Astrocyte (in vitro differentiated cells and primary cell): ENCODE data around the gene F11. TPM values are rescaled to one million over a fixed set of nuclear protein-coding genes. Genes with fewer than 3 reads are reported as not detected.
"Not testable (repeated sequence)": the region's sequence is repeated elsewhere in the genome, so short reads cannot be mapped to it uniquely, and the experiment has no call there.

ENCODE experiments used
- DNase-seq: peaks from one replicate; pipeline ENCODE4 v3.0.0-alpha.2; 2010; ENCODE audit warnings: low read depth
- FAIRE-seq: peaks from 2 replicates; lab custom pipeline; 2011; peaks lifted over from hg19 to GRCh38; lab: Jason Lieb, UNC
- H2AFZ ChIP-seq: 2 replicates; pipeline ENCODE4 v1.6.0; 2012; ENCODE audit warnings: low read depth, low read length, inconsistent platforms
- H3K27ac ChIP-seq: 2 replicates; pipeline ENCODE4 v1.5.1; 2011; ENCODE audit warnings: low read depth, low read length, inconsistent platforms
- H3K27me3 ChIP-seq: 2 replicates; pipeline ENCODE4 v1.6.0; 2011; ENCODE audit warnings: low read length, inconsistent platforms; ENCODE audit not compliant: insufficient read depth
- H3K36me3 ChIP-seq: 2 replicates; pipeline ENCODE4 v1.5.1; 2011; ENCODE audit warnings: low read length, inconsistent platforms; ENCODE audit not compliant: insufficient read depth
- H3K4me1 ChIP-seq: 2 replicates; pipeline ENCODE4 v1.5.1; 2011; ENCODE audit warnings: low read length, inconsistent platforms; ENCODE audit not compliant: insufficient read depth
- H3K4me2 ChIP-seq: 2 replicates; pipeline ENCODE4 v1.6.0; 2012; ENCODE audit warnings: low read length, inconsistent platforms
- H3K4me3 ChIP-seq: 2 replicates; pipeline ENCODE4 v1.5.1; 2011; ENCODE audit warnings: low read depth, mild to moderate bottlenecking, low read length, inconsistent platforms; ENCODE audit not compliant: insufficient read depth
- H3K79me2 ChIP-seq: 2 replicates; pipeline ENCODE4 v1.6.0; 2012; ENCODE audit warnings: mild to moderate bottlenecking, low read length, inconsistent platforms; ENCODE audit not compliant: insufficient read depth
- H3K9ac ChIP-seq: 2 replicates; pipeline ENCODE4 v1.6.0; 2012; ENCODE audit warnings: mild to moderate bottlenecking, low read length, inconsistent platforms
- H3K9me3 ChIP-seq: 2 replicates; pipeline ENCODE4 v1.5.1; 2012; ENCODE audit warnings: low read depth, mild to moderate bottlenecking, low read length, inconsistent platforms; ENCODE audit not compliant: insufficient read depth
- H4K20me1 ChIP-seq: 2 replicates; pipeline ENCODE4 v1.6.0; 2012; ENCODE audit warnings: low read length, inconsistent platforms; ENCODE audit not compliant: insufficient read depth
- H3K27ac Mint-ChIP-seq: one replicate; pipeline ENCODE4 v1.8.0; 2021; ENCODE audit warnings: mild to moderate bottlenecking, mixed read lengths; ENCODE audit not compliant: unreplicated experiment
- H3K27me3 Mint-ChIP-seq: one replicate; pipeline ENCODE4 v1.8.0; 2021; ENCODE audit warnings: low read depth, mixed read lengths; ENCODE audit not compliant: unreplicated experiment
- H3K36me3 Mint-ChIP-seq: one replicate; pipeline ENCODE4 v1.8.0; 2021; ENCODE audit warnings: low read depth, mixed read lengths; ENCODE audit not compliant: unreplicated experiment
- H3K4me1 Mint-ChIP-seq: one replicate; pipeline ENCODE4 v1.8.0; 2021; ENCODE audit warnings: low read depth, mixed read lengths; ENCODE audit not compliant: unreplicated experiment
- H3K4me3 Mint-ChIP-seq: one replicate; pipeline ENCODE4 v1.8.0; 2021; ENCODE audit warnings: mild to moderate bottlenecking, moderate library complexity, mixed read lengths; ENCODE audit not compliant: unreplicated experiment
- H3K9me3 Mint-ChIP-seq: one replicate; pipeline ENCODE4 v1.8.0; 2021; ENCODE audit warnings: mild to moderate bottlenecking, mixed read lengths; ENCODE audit not compliant: unreplicated experiment
- CTCF ChIP-seq: IDR thresholded peaks from 2 replicates; pipeline ENCODE4 v1.5.1; 2011; ENCODE audit warnings: low read depth, mild to moderate bottlenecking, inconsistent platforms, low read length, moderate library complexity; ENCODE audit not compliant: insufficient read depth
- EZH2 ChIP-seq: IDR thresholded peaks from 2 replicates; pipeline ENCODE4 v1.6.1; 2012; ENCODE audit warnings: mild to moderate bottlenecking, low read length, inconsistent platforms; ENCODE audit not compliant: insufficient read depth
- total RNA-seq: library from RNA; stranded (reverse); gene quantifications from 2 replicates; pipeline ENCODE4 v1.2.1, GENCODE V29; 2021

The F11 gene
- total RNA-seq, 1 donor from 2014 or later = not detected

- Histone ChIP-seq H3K4me1 (no peaks in the 10 kb centered on the region), H3K4me3 (no peak overlapping the region), H3K4me2 (no peak overlapping the region), H2AFZ (no peak overlapping the region), H3K79me2 (no peaks in the 10 kb centered on the region), H3K9ac (no peak overlapping the region), H3K36me3 (no peaks in the 10 kb centered on the region), H3K27me3 (no peaks in the 10 kb centered on the region), H4K20me1 (no peaks in the 10 kb centered on the region), H3K9me3 (no peaks in the 10 kb centered on the region), H3K27ac (no peak overlapping the region)
- no peak overlapping the region for H3K4me3 Mint-ChIP-seq
- DNase-seq (no peak), FAIRE-seq (no peak)
- peaks cover 16% of the 10 kb centered on the region for H3K9me3 Mint-ChIP-seq
- H3K4me1 Mint-ChIP-seq = no peaks in the 10 kb centered on the region
- H3K27me3 Mint-ChIP-seq = no peaks in the 10 kb centered on the region
- H3K36me3 Mint-ChIP-seq = no peaks in the 10 kb centered on the region
- H3K27ac Mint-ChIP-seq = no peak overlapping the region
- TF ChIP-seq CTCF (no peak), EZH2 (no peak)
Observed at GRCh38 chr4:186241616-186242015, 24.4 kb upstream of the F11 start.

GRCh38 chr4:186242031-186242430 is 24.0 kb upstream of the F11 start:
- not testable (repeated sequence) for H3K4me3 Mint-ChIP-seq, H3K36me3 ChIP-seq, H2AFZ ChIP-seq, H3K9ac ChIP-seq, H3K4me2 ChIP-seq, FAIRE-seq, H3K4me3 ChIP-seq, DNase-seq, H3K27me3 Mint-ChIP-seq, H3K4me1 Mint-ChIP-seq, H3K4me1 ChIP-seq, H3K27me3 ChIP-seq, H3K36me3 Mint-ChIP-seq, H3K9me3 ChIP-seq, H3K27ac ChIP-seq, H3K79me2 ChIP-seq, H3K27ac Mint-ChIP-seq, H4K20me1 ChIP-seq
- peaks cover 17% of the 10 kb centered on the region for H3K9me3 Mint-ChIP-seq

- no peaks in the 10 kb centered on the region for H3K36me3 ChIP-seq
- no peaks in the 10 kb centered on the region for H3K4me1 Mint-ChIP-seq
- no peaks in the 10 kb centered on the region for H3K79me2 ChIP-seq
- no peak overlapping the region for H2AFZ ChIP-seq
- DNase-seq (no peak), FAIRE-seq (no peak)
- H3K36me3 Mint-ChIP-seq = no peaks in the 10 kb centered on the region
- no peaks in the 10 kb centered on the region for H3K4me1 ChIP-seq
- no peak overlapping the region for H3K9ac ChIP-seq
- no peaks in the 10 kb centered on the region for H3K27me3 ChIP-seq
- H4K20me1 ChIP-seq = no peaks in the 10 kb centered on the region
- TF ChIP-seq CTCF = no peak
- no peak for TF ChIP-seq EZH2
- H3K4me2 ChIP-seq = no peak overlapping the region
- H3K27ac ChIP-seq = no peak overlapping the region
- H3K9me3 Mint-ChIP-seq = peaks cover 13% of the 10 kb centered on the region
- H3K4me3 Mint-ChIP-seq = no peak overlapping the region
- no peak overlapping the region for H3K27ac Mint-ChIP-seq
- H3K27me3 Mint-ChIP-seq = no peaks in the 10 kb centered on the region
- H3K9me3 ChIP-seq = no peaks in the 10 kb centered on the region
- no peak overlapping the region for H3K4me3 ChIP-seq
Observed at GRCh38 chr4:186243331-186243730, 22.7 kb upstream of the F11 start.
